ELF-1 (cell line): ENCODE data around the gene MOK.
"Not testable (repeated sequence)": the region's sequence is repeated elsewhere in the genome, so short reads cannot be mapped to it uniquely, and the experiment has no call there.

Source experiments
- DNase-seq: peaks from one replicate; pipeline ENCODE4 v3.0.0-alpha.2; 2016; ENCODE audit warnings: low read depth, low spot score

MOK gene

DNA sequence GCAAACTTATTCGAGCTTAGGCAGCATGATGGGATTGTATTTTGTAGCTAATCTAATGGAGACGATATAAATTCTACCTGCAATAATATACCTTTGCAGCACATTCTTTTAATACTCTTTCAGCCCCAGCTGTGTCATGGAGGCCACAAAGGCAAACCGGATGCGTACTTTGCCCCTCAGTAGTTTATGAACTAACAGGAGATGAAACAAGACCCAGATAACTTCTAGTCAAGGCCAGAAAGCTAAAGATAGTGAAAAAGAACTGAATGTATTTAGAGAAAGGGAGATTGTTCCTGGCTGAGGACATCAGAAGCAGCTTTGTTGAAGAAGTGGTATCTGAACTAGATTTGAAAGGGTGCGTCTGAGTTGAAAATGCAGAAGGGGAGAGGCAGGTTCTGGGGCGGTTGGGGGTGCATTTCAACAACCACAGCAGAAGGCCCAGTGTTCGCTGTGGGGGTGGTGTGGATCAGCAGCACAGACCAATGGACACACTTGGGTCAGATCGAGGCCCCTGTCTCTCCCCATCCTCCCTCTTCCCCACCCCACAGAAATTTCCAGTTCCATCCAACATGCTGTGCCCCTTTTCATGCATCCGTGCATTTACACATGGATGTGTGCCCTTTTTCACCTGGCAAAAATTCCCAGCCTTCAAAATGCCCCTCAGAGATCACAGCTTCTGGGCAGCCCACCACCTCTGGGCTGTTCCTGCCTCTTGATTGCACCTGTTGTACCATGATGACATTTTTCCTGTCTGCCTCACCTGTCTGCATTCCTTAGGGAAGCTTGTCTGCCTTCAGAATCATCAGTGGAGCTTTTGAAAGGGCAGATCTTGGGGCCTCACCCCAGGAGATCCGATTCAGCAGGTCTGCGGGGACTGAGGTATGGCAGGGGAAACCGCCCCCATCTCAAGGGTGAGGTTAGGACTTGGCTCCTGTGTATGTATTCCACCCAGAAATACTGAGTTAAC is 16.8 kb upstream of the MOK start:
- no peak for DNase-seq

DNA sequence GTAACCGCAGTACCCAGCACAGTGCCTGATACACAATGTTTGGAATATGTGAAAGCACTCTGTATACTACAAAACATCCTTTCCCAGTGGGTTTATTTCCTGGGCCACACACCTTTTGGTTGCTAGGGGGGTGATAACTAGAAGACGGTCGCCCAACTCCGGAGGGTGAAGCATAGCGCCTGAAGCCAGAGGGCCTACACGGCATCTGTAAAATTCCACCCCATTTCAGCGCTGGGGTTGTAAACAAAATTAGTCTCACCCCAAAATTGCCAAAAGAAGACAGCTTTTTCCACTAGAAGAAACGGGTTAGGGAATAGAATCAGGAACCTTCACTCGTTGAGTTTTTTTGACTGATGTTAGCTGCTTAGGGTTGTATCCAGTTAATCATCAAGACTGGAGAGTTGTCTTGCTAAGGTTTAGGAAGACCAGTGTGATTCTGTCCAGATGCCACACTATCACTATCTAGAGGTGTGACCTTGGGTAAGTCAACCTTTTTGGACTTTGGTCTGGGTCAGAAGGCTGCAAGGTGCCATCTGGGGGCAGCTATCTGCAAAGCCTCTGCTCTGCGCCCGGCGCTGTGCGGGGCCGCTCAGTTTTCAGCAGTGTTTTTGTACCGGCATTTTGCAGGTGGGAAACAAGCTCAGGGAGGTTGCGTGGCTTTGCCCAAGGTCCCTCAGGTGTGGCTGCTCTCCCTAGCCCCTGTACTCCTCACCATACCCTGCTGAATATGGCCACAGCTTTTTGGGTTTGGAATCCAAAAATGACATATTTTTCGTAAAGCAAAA is 15.9 kb upstream of the MOK start:
- no peak for DNase-seq

DNA sequence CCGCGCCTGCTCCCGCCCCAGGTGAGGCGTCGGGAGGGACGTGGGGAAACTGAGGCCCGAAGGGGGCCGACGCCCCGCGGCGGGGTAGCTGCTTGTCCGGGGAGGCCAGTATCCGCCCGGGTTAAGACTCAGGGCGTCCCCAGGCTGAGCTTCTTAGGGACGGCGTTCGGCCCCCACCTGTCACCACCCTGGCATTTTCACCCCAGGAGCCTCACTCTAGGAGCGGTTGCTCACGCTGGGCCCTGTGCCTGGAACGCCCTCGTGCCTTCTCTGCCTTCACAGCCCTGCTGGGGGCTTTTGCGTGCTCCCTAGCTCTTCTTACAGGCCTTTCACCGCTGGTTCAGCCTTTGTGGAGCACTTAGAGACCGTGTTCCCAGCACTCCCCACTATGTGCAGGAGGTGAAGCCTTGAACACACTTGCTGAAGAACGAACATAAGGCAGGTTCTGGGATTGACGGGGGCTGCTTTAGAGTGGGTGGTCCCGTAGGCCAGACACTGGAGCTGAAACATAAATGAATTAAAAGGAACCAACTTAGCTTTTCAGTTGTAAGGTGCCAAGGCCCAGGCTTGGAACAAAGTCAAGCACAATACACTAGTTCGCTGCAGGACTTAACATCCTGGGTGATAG is 15.2 kb upstream of the MOK start:
- peak; percentile 49 for DNase-seq

DNA sequence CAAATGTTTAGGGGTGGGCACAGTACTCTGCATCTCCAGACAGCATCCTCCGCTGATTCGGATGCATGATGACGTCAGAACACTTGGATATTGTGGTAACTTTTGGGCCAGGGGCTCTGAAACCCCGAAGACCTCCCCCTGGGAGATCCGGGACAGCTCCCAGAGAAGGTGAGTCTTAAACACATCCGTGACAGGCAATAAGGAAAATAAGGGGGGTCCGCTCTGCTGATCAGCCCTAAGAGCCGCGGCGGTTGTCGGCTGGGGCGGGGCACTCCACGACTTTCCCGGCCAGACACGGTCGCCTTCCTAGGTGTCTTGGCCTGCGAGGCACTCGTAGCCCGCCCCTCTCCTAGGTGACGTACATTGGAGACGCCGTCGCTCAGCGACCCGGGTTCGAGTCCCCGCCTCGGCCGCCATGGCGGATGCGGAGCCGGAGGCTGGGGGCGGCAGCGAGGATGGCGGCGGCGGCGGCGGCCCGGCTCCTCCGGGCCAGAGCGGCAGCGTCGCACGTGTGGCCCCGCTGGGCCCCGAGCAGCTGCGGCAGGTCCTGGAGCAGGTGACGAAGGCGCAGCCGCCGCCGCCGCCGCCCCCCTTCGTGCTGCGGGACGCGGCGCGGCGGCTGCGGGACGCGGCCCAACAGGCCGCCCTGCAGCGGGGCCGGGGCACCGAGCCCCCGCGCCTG is 14.5 kb upstream of the MOK start, which contains the start of gene ZNF839:
ZNF839 (plus strand) TSS at position 396 of the 682 bp plus-strand sequence; CDS start at position 416, 20 bp downstream.
- DNase-seq: peak; percentile 89

GRCh38 chr14:102318781-102319276 is 13.9 kb upstream of the MOK start:
- DNase-seq: no peak

- no peak for DNase-seq
Measured at GRCh38 chr14:102317564-102318248, 12.7 kb upstream of the MOK start.

DNA sequence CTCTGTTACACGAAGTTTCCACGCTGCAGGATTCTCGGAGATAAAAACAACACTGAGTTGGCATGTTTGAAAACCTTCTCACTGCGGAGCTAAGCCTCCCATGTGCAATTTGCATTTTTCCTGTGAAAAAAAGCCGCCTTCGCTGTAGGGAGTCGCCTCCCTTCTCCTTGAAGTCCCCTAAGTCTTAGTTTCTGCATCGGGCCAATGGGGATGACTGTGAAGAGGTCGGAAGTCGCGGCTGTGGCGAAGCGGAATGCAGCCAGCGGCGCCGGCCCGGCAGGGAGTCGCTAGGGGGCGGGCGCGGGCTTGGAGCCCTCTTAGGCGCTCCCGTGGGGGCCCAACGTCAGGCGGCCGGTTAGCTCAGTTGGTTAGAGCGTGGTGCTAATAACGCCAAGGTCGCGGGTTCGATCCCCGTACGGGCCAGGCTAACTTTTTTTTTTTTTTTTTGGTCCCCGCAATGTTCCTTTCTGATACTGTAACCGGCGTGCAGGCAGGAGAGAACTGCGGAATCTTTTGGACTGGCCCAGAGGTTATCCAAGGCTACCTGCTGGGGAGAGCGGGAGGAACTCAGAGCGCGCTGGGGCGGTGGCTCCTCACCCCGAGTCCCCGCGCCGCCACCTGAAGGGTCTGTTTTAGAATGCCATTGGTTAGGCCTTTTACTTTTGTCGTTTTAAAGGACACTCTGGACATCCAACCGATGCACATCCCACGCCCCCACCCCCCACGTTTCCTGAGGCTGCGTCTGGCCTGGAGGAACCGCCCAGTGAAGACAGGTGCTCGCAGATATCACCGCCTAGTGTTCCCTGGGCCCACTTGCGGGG is 12.0 kb upstream of the MOK start:
- DNase-seq: peak; percentile 97

DNA sequence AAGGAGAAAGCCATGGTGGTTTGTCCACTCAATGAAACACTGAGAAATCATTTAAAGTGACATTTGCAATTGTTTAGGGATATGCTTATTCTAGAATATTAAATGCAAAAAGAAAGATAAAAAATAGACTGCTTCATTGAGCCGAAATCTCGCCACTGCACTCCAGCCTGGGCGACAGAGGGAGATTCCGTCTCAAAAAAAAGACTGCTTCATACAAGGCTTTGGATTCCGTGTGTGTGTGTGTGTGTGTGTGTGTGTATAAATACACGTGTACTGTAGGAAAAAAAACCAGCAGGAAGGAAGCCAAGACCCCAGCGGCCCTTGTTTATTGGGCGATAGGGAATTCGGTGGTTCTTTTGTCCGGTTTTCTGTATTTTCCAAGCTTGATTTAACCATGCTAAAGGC is 11.4 kb upstream of the MOK start:
- DNase-seq: no peak

DNA sequence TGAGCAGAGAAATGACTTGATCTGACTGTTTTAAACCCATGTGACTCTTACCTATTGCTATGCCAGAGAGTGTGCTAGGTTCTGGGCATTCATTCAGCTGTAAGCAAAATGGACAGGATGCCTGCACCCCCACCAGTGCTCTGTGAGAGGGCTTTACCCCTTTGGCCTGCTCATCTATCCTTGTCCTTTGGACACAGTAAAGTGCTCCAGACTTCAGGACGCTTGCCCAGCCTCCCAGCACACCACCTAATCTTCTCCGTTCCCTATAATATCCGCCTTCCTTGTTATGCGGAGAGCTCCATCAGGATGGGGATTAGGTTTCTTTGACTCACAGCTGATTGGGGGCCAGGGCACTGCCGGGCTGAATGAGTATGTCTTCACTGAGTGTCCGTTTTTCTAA is 10.2 kb upstream of the MOK start:
- peak; percentile 23 for DNase-seq

DNA sequence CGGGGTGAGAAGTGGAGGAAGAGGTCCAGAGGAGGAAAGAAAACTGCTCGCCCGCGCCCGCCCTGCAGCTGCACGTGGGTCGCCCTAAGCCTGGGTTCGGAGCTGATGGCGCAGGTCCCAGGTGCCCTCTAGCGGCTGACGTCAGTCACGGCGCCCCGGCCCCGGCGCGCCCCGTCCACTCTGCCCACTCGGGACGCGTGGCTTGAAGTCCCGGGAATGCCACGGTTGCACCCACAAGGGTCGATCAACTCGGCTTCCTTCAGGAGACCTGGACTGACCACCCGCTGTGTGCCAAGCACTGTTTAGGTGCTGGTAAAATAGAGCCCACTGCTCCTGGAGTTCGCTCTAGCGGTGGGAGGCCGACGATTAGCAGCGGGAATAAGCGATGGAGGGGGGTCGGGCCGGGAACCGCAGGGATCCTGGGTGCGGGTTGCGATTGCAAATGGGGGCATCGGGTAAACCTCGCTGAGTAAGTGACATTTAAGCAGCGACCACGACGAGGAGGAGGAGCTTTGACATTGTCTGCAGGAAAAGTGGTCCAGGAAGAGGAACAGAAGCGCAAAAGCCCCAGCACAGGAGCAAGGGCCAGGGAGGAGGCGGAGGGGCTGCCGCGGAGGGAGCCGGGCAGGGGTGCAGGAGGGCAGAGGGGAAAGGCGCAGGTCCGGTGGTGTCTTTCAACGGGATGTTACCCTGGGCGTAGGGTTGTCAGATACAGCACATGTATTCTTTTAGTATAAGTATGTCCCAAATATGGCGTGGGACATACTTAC is 9.5 kb upstream of the MOK start:
- peak; percentile 91 for DNase-seq

DNA sequence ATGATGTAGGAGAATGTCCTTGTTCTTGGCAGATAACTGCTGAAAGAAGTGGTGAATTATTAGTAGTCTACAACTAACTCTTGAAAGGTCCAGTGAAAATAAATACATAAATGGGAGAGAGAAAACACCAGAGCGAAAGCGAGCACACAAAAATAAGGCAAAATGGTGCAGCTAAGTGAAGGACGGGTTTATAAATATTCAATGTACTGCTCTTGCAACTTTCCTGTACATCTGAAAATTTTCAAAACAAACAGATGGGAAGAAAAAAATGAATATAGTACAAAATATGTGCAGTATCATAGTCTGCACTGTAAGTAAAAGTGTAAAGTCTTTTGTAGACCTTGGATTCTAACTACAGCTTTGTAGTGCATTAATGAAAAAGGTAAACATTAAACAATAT is 1.3 kb downstream of the MOK start:
- no peak for DNase-seq

- DNase-seq: not testable (repeated sequence)
Measured at GRCh38 chr14:102298303-102299070, 6.5 kb downstream of the MOK start.

DNA sequence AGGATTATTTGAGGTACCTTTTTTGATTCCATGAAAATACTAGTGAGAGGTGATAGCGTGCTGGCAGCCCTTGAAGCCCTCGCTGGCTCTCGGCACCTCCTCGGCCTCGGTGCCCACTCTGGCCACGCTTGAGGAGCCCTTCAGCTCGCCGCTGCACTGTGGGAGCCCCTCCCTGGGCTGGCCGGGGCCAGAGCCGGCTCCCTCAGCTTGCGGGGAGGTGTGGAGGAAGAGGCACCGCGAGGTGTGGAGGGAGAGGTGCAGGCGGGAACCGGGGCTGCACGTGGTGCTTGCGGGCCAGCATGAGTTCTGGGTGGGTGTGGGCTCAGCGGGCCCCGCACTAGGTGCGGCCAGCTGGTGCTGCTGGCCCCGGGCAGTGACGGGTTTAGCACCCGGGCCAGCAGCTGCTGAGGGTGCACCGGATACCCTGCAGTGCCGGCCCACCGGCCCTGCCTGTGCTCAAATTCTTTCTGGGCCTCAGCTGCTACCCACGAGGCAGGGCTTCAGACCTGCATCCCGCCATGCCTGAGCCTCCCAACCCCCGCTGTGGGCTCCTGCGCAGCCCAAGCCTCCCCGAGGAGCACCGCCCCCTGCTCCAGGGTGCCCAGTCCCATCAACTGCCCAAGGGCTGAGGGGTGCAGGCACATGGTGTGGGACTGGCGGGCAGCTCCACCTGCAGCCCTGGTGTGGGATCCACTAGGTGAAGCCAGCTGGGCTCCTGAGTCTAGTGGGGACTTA is 7.4 kb downstream of the MOK start:
- no peak for DNase-seq

DNA sequence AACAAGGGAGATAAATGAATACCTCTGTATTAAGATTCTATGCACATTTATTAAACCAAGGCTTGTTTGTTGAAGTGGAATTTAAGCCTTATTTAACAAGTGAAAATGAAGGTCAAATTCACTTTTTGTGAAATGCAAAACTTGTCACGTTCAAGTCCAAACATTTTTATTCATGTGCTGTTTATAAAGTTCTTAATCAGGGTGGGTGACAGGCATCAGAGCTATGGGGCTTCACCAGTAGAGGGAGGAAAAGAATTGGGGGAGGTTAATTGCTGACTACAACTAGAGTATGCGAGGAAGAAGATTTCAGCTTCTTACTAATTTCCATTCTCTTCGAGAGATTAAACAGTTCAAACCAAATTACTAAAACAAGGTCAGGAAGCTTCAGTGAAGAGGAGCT is 9.7 kb downstream of the MOK start:
- no peak for DNase-seq

DNA sequence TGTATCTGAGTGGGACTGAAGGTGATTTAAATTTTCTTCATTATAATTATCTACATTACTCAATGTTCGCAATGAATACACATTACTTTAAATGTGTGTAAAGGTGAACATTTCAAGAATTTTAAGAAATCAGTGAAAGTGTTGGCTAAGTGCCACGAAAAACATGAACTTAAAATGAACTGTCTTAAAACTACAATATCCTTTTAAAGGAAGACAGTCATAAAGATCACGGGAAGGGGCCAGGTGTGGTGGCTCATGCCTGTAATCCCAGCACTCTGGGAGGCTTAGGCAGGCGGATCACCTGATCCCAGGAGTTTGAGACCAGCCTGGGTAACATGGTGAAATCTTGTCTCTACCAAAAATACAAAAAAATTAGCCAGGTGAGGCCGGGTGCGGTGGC is 11.2 kb downstream of the MOK start:
- DNase-seq: no peak

DNA sequence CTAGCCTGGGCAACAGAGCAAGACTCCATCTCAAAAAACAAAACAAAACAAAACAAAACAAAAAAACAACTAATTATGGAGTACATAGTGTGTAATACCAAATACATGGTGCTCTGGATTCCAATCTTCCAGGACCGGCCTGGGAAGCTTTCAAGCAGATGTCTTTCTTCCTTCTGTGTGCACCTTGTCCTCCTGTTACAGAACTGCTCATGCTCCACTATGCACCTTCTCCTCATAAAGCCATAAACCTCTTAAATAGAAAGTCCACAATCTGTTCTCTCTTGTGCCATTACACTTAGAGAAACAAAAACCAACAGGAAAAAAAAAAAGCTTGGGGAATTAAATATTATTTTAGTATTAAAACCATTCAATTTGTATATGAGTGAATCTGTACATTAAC is 12.5 kb downstream of the MOK start:
- no peak for DNase-seq

DNA sequence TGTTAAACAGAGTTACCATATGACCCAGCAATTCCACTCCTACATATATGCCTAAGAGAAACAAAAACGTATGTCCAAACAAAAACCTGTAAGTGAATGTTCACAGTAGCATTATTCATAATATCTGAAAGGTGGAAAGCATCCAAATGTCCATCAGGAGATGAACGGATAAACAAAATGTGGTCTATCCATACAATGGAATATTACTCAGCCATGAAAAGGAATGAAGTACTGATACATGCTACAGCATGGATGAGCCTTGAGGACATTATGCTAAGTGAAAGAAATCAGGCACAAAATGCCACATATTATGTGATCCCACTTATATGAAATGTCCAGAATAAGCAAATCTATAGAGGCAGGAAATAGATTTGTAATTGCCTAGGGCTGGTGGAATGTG is 16.8 kb downstream of the MOK start:
- no peak for DNase-seq

DNA sequence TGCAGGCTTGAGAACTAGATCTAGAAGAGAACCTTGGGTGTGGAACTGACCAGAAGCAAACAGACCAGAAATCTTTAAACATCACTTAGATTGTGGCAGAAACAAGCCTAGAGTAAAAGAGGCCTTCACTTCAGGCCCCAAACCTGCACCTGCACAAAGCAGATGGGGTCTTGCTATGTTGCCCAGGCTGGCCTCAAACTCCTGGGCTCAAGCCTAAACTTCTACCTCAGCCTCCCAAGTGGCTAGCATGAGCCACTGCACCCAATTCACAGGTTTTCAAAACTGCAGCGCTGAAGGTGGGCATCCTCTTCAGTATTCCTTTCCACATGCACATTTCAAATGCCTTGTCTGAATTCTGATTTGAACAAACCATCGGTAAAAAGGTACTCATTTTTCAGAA is 19.9 kb downstream of the MOK start:
- DNase-seq: no peak
